WTC11 (cell line): ENCODE results near the gene PTH1R. TPM values are rescaled to one million over a fixed set of nuclear protein-coding genes. Genes with fewer than 3 reads are reported as not detected.

Experiments
- ATAC-seq: fragments of 200-7000 bp; cut with Tn5 transposase; 2 replicates; pipeline ENCODE4 v1.10.0; 2021; ENCODE audit warnings: mild to moderate bottlenecking, moderate library complexity
- CTCF ChIA-PET: fragments of 300-600 bp; sonication (Branson Sonifier 250); formaldehyde crosslinking; loops from one replicate; lab custom pipeline; 2021; ENCODE audit warnings: antibody characterized with exemption; lab: Charles Lee
- POLR2A ChIA-PET: fragments of 350-600 bp; sonication (Branson Sonifier 250); formaldehyde crosslinking; loops from one replicate; lab custom pipeline; 2021; ENCODE audit warnings: antibody characterized with exemption; lab: Charles Lee
- DNase-seq: peaks from one replicate; pipeline ENCODE4 v3.0.0; 2021; ENCODE audit warnings: low spot score
- H3K27ac Mint-ChIP-seq: 2 replicates; pipeline ENCODE4 v1.8.0; 2021; ENCODE audit warnings: mixed read lengths
- H3K27me3 Mint-ChIP-seq: 2 replicates; pipeline ENCODE4 v1.8.0; 2021; ENCODE audit warnings: low read depth, mild to moderate bottlenecking, moderate library complexity, mixed read lengths
- H3K36me3 Mint-ChIP-seq: 2 replicates; pipeline ENCODE4 v1.8.0; 2021; ENCODE audit warnings: mixed read lengths
- H3K4me1 Mint-ChIP-seq: 2 replicates; pipeline ENCODE4 v1.8.0; 2022; ENCODE audit warnings: mixed read lengths
- H3K4me3 Mint-ChIP-seq: 2 replicates; pipeline ENCODE4 v1.8.0; 2021; ENCODE audit warnings: mild to moderate bottlenecking, moderate library complexity, mixed read lengths
- H3K9me3 Mint-ChIP-seq: 2 replicates; pipeline ENCODE4 v1.8.0; 2021; ENCODE audit warnings: mixed read lengths
- AFF4 ChIP-seq: sonication (generic); formaldehyde crosslinking; IDR thresholded peaks from 2 replicates; pipeline ENCODE4 v1.8.1; 2023; ENCODE audit warnings: mild to moderate bottlenecking, missing genetic modification reagents, borderline replicate concordance
- ATF3 ChIP-seq: sonication (generic); formaldehyde crosslinking; conservative IDR thresholded peaks from 2 replicates; pipeline ENCODE4 v1.8.1; 2022; ENCODE audit warnings: mild to moderate bottlenecking, missing genetic modification reagents
- ATF6 ChIP-seq: sonication (generic); formaldehyde crosslinking; IDR thresholded peaks from 2 replicates; pipeline ENCODE4 v1.8.1; 2023; ENCODE audit warnings: mild to moderate bottlenecking, missing genetic modification reagents
- ELF4 ChIP-seq: sonication (generic); formaldehyde crosslinking; IDR thresholded peaks from 2 replicates; pipeline ENCODE4 v1.8.1; 2022; ENCODE audit warnings: low read depth, mild to moderate bottlenecking, moderate library complexity, missing genetic modification reagents
- EMX1 ChIP-seq: fragments of 250-450 bp; sonication (Bioruptor Pico); IDR thresholded peaks from 2 replicates; pipeline ENCODE4 v1.8.0; 2021; ENCODE audit warnings: mild to moderate bottlenecking
- GRHL2 ChIP-seq: fragments of 250-450 bp; sonication (Bioruptor Pico); IDR thresholded peaks from 2 replicates; pipeline ENCODE4 v1.8.0; 2022; ENCODE audit warnings: mild to moderate bottlenecking, moderate library complexity; ENCODE audit not compliant: insufficient replicate concordance, severe bottlenecking
- IRF1 ChIP-seq: sonication (generic); formaldehyde crosslinking; IDR thresholded peaks from 2 replicates; pipeline ENCODE4 v1.8.0; 2023; ENCODE audit warnings: missing genetic modification reagents
- KAT7 ChIP-seq: sonication (generic); formaldehyde crosslinking; IDR thresholded peaks from 2 replicates; pipeline ENCODE4 v1.8.1; 2023; ENCODE audit warnings: missing genetic modification reagents, mild to moderate bottlenecking, borderline replicate concordance
- NFYB ChIP-seq: sonication (generic); formaldehyde crosslinking; conservative IDR thresholded peaks from 2 replicates; pipeline ENCODE4 v1.8.0; 2022; ENCODE audit warnings: low read depth, missing genetic modification reagents
- NR3C1 ChIP-seq: sonication (generic); formaldehyde crosslinking; conservative IDR thresholded peaks from 2 replicates; pipeline ENCODE4 v1.8.1; 2023; ENCODE audit warnings: low read depth, mild to moderate bottlenecking, missing genetic modification reagents
- PRDM15 ChIP-seq: sonication (generic); formaldehyde crosslinking; IDR thresholded peaks from 2 replicates; pipeline ENCODE4 v1.8.0; 2022; ENCODE audit warnings: missing genetic modification reagents
- SP1 ChIP-seq: sonication (generic); formaldehyde crosslinking; conservative IDR thresholded peaks from 2 replicates; pipeline ENCODE4 v1.8.1; 2022; ENCODE audit warnings: missing genetic modification reagents
- TCF7 ChIP-seq: sonication (generic); formaldehyde crosslinking; IDR thresholded peaks from 2 replicates; pipeline ENCODE4 v1.8.0; 2022; ENCODE audit warnings: mild to moderate bottlenecking, low read depth, missing genetic modification reagents, moderate library complexity
- TEAD1 ChIP-seq: sonication (generic); formaldehyde crosslinking; IDR thresholded peaks from 2 replicates; pipeline ENCODE4 v1.8.0; 2022; ENCODE audit warnings: mild to moderate bottlenecking, missing genetic modification reagents
- ZMAT4 ChIP-seq: fragments of 250-450 bp; sonication (Bioruptor Pico); IDR thresholded peaks from 2 replicates; pipeline ENCODE4 v1.9.0; 2021; ENCODE audit warnings: mild to moderate bottlenecking
- ZNF232 ChIP-seq: sonication (generic); formaldehyde crosslinking; IDR thresholded peaks from 2 replicates; pipeline ENCODE4 v1.8.0; 2022; ENCODE audit warnings: mild to moderate bottlenecking, missing genetic modification reagents
- ZNF532 ChIP-seq: fragments of 250-450 bp; sonication (Bioruptor Pico); IDR thresholded peaks from 2 replicates; pipeline ENCODE4 v1.9.0; 2021; ENCODE audit warnings: mild to moderate bottlenecking, borderline replicate concordance
- total RNA-seq: library from RNA; stranded (reverse); gene quantifications from 3 replicates; pipeline ENCODE4 v1.2.3, GENCODE V29; 2021

The PTH1R gene
- total RNA-seq, 1 experiment from 2014 or later = 12.0 TPM

GRCh38 chr3:46865031-46865507 lies 12.5 kb upstream of the PTH1R start (continued):
- TF ChIP-seq ATF6 (CRISPR knock-in tag) = no peak

GRCh38 chr3:46865546-46865945 lies 12.0 kb upstream of the PTH1R start:
- Mint-ChIP-seq H3K27ac (no peak overlapping the region), H3K4me1 (no peaks in the 10 kb centered on the region), H3K36me3 (no peaks in the 10 kb centered on the region), H3K4me3 (no peak overlapping the region), H3K9me3 (no peaks in the 10 kb centered on the region), H3K27me3 (no peaks in the 10 kb centered on the region)
- ChIA-PET CTCF (interaction anchor here (1.1 to 4.4 kb wide), 4 partner anchors 15 to 149 kb away, joined by 3 to 39 read pairs (median 10); no protein-coding TSS in a partner anchor), POLR2A (no interaction called here)
- ATAC-seq (no peak), DNase-seq (no peak)
- TF ChIP-seq PRDM15 (no peak), ATF3 (CRISPR knock-in tag) (no peak), IRF1 (CRISPR knock-in tag) (no peak), ZMAT4 (CRISPR knock-in tag) (no peak), EMX1 (CRISPR knock-in tag) (no peak), SP1 (CRISPR knock-in tag) (no peak), NR3C1 (CRISPR knock-in tag) (no peak), TEAD1 (CRISPR knock-in tag) (no peak), TCF7 (CRISPR knock-in tag) (no peak), GRHL2 (CRISPR knock-in tag) (no peak), ELF4 (CRISPR knock-in tag) (no peak), AFF4 (CRISPR knock-in tag) (no peak), ZNF532 (CRISPR knock-in tag) (no peak), KAT7 (CRISPR knock-in tag) (no peak), NFYB (CRISPR knock-in tag) (no peak), ZNF232 (no peak)
